Measurements from ENCODE around the gene MORN5. TPM values are rescaled to one million over a fixed set of nuclear protein-coding genes. Genes with fewer than 3 reads are reported as not detected.

The MORN5 gene
- polyA plus RNA-seq, 3 donors from 2014 or later, result not detected

- Mint-ChIP-seq H3K9me3 (no peaks in the 10 kb centered on the region), H3K4me3 (no peak overlapping the region), H3K4me1 (peaks cover 0 to 4% of the 10 kb centered on the region in 2 donors), H3K27ac (peak overlapping the region in 1 of 6 donors; percentile 53), H3K36me3 (peaks cover 0 to 3% (median 0%) of the 10 kb centered on the region in 3 donors), H3K27me3 (ENCODE audit: low read depth in 3 of 3) (peaks cover 4 to 8% (median 7%) of the 10 kb centered on the region in 3 donors)
- no peak for DNase-seq
Measured at GRCh38 chr9:122120316-122121071, 39.2 kb upstream of the MORN5 start.

GRCh38 chr9:122121391-122121790, 38.3 kb upstream of the MORN5 start:
- no peak overlapping the region for H3K27ac Mint-ChIP-seq
- DNase-seq, result no peak
- peaks cover 4 to 8% (median 4%) of the 10 kb centered on the region in 3 donors for H3K27me3 Mint-ChIP-seq (ENCODE audit: low read depth in 3 of 3)
- H3K4me3 Mint-ChIP-seq, result no peak overlapping the region
- H3K4me1 Mint-ChIP-seq, result peaks cover 4 to 9% of the 10 kb centered on the region in 2 donors
- peaks cover 0 to 3% (median 0%) of the 10 kb centered on the region in 3 donors for H3K36me3 Mint-ChIP-seq
- H3K9me3 Mint-ChIP-seq, result no peaks in the 10 kb centered on the region

- no peak for DNase-seq
- Mint-ChIP-seq H3K9me3 (no peaks in the 10 kb centered on the region), H3K4me1 (peaks cover 8 to 13% of the 10 kb centered on the region in 2 donors), H3K27ac (no peak overlapping the region), H3K36me3 (peaks cover 0 to 3% (median 0%) of the 10 kb centered on the region in 3 donors), H3K27me3 (ENCODE audit: low read depth in 3 of 3) (peaks cover 4 to 5% (median 4%) of the 10 kb centered on the region in 3 donors), H3K4me3 (no peak overlapping the region)
Measured at GRCh38 chr9:122121931-122122330, 37.8 kb upstream of the MORN5 start.

GRCh38 chr9:122122468-122122867, 37.2 kb upstream of the MORN5 start:
- H3K27me3 Mint-ChIP-seq (ENCODE audit: low read depth in 3 of 3), result peaks cover 4 to 5% (median 4%) of the 10 kb centered on the region in 3 donors
- peaks cover 0 to 3% (median 0%) of the 10 kb centered on the region in 3 donors for H3K36me3 Mint-ChIP-seq
- no peaks in the 10 kb centered on the region for H3K9me3 Mint-ChIP-seq
- DNase-seq, result no peak
- peaks cover 11 to 15% of the 10 kb centered on the region in 2 donors for H3K4me1 Mint-ChIP-seq
- H3K4me3 Mint-ChIP-seq, result no peak overlapping the region
- no peak overlapping the region for H3K27ac Mint-ChIP-seq

- H3K9me3 Mint-ChIP-seq, result no peaks in the 10 kb centered on the region
Measured at GRCh38 chr9:122122903-122123632, 36.6 kb upstream of the MORN5 start.

GRCh38 chr9:122124048-122124447, 35.7 kb upstream of the MORN5 start:
- Mint-ChIP-seq H3K36me3 (peaks cover 0 to 3% (median 0%) of the 10 kb centered on the region in 3 donors), H3K27ac (peak overlapping the region in 1 of 6 donors; percentile 65), H3K4me3 (no peak overlapping the region), H3K4me1 (peaks cover 15 to 21% of the 10 kb centered on the region in 2 donors), H3K9me3 (no peaks in the 10 kb centered on the region), H3K27me3 (ENCODE audit: low read depth in 3 of 3) (peaks cover 4 to 6% (median 5%) of the 10 kb centered on the region in 3 donors)
- no peak for DNase-seq

More at GRCh38 chr9:122122903-122123632, 36.6 kb upstream of the MORN5 start:
- Mint-ChIP-seq H3K4me1 (peaks cover 15 to 19% of the 10 kb centered on the region in 2 donors), H3K4me3 (no peak overlapping the region), H3K27me3 (ENCODE audit: low read depth in 3 of 3) (peaks cover 4 to 5% (median 4%) of the 10 kb centered on the region in 3 donors), H3K27ac (no peak overlapping the region), H3K36me3 (peaks cover 0 to 3% (median 0%) of the 10 kb centered on the region in 3 donors)
- DNase-seq, result peak; percentile 49 to 64 (median 57)

GRCh38 chr9:122124528-122124927, 35.2 kb upstream of the MORN5 start:
- Mint-ChIP-seq H3K36me3 (peaks cover 0 to 3% (median 0%) of the 10 kb centered on the region in 3 donors), H3K4me3 (no peak overlapping the region), H3K27ac (no peak overlapping the region), H3K9me3 (no peaks in the 10 kb centered on the region), H3K4me1 (peaks cover 15 to 21% of the 10 kb centered on the region in 2 donors), H3K27me3 (ENCODE audit: low read depth in 3 of 3) (peaks cover 4 to 6% (median 5%) of the 10 kb centered on the region in 3 donors)
- no peak for DNase-seq

GRCh38 chr9:122125158-122125508, 34.6 kb upstream of the MORN5 start:
- Mint-ChIP-seq H3K4me3 (peak overlapping the region; percentile 16 to 69 (median 59)), H3K4me1 (peaks cover 15 to 21% of the 10 kb centered on the region in 2 donors), H3K27ac (peak overlapping the region in 3 of 6 donors; percentile 22 to 69 (median 26)), H3K36me3 (peaks cover 0 to 3% (median 0%) of the 10 kb centered on the region in 3 donors), H3K27me3 (ENCODE audit: low read depth in 3 of 3) (peaks cover 4 to 6% (median 5%) of the 10 kb centered on the region in 3 donors), H3K9me3 (no peaks in the 10 kb centered on the region)
- peak; percentile 64 to 70 (median 69) for DNase-seq

- H3K4me3 Mint-ChIP-seq, result peak overlapping the region; percentile 40 to 80 (median 69)
- H3K36me3 Mint-ChIP-seq, result peaks cover 0 to 3% (median 0%) of the 10 kb centered on the region in 3 donors
- peaks cover 4 to 6% (median 5%) of the 10 kb centered on the region in 3 donors for H3K27me3 Mint-ChIP-seq (ENCODE audit: low read depth in 3 of 3)
- H3K9me3 Mint-ChIP-seq, result no peaks in the 10 kb centered on the region
- H3K27ac Mint-ChIP-seq, result peak overlapping the region in 2 of 6 donors; percentile 4 to 74
- DNase-seq, result no peak
- peaks cover 15 to 21% of the 10 kb centered on the region in 2 donors for H3K4me1 Mint-ChIP-seq
Measured at GRCh38 chr9:122125509-122126330, 34.0 kb upstream of the MORN5 start.

GRCh38 chr9:122126331-122127261, 33.1 kb upstream of the MORN5 start:
- peak overlapping the region; percentile 67 to 80 (median 74) for H3K4me3 Mint-ChIP-seq
- no peak for DNase-seq
- H3K27ac Mint-ChIP-seq, result peak overlapping the region in 1 of 6 donors; percentile 74
- H3K9me3 Mint-ChIP-seq, result no peaks in the 10 kb centered on the region
- peaks cover 3 to 7% (median 6%) of the 10 kb centered on the region in 3 donors for H3K27me3 Mint-ChIP-seq (ENCODE audit: low read depth in 3 of 3)
- peaks cover 0 to 3% (median 0%) of the 10 kb centered on the region in 3 donors for H3K36me3 Mint-ChIP-seq
- H3K4me1 Mint-ChIP-seq, result peaks cover 15 to 21% of the 10 kb centered on the region in 2 donors

GRCh38 chr9:122127396-122127798, 32.3 kb upstream of the MORN5 start:
- H3K36me3 Mint-ChIP-seq, result peaks cover 0 to 3% (median 0%) of the 10 kb centered on the region in 3 donors
- H3K27me3 Mint-ChIP-seq (ENCODE audit: low read depth in 3 of 3), result peaks cover 3 to 7% (median 6%) of the 10 kb centered on the region in 3 donors
- no peaks in the 10 kb centered on the region for H3K9me3 Mint-ChIP-seq
- H3K27ac Mint-ChIP-seq, result peak overlapping the region in 3 of 6 donors; percentile 49 to 76 (median 51)
- peak overlapping the region; percentile 3 to 66 (median 32) for H3K4me3 Mint-ChIP-seq
- peaks cover 15 to 21% of the 10 kb centered on the region in 2 donors for H3K4me1 Mint-ChIP-seq
- DNase-seq, result no peak
